Fibroblast of peridontal ligament (primary cell): ENCODE results near the gene SYTL3.
A peak's percentile ranks its signal among the peaks of the same experiment; 100 is the strongest.
"Not testable (repeated sequence)": the region's sequence is repeated elsewhere in the genome, so short reads cannot be mapped to it uniquely, and the experiment has no call there.

ENCODE experiments used
- DNase-seq: peaks from one replicate; pipeline ENCODE4 v3.0.0-alpha.2; 2010; ENCODE audit errors: extremely low read depth

The SYTL3 gene

DNA sequence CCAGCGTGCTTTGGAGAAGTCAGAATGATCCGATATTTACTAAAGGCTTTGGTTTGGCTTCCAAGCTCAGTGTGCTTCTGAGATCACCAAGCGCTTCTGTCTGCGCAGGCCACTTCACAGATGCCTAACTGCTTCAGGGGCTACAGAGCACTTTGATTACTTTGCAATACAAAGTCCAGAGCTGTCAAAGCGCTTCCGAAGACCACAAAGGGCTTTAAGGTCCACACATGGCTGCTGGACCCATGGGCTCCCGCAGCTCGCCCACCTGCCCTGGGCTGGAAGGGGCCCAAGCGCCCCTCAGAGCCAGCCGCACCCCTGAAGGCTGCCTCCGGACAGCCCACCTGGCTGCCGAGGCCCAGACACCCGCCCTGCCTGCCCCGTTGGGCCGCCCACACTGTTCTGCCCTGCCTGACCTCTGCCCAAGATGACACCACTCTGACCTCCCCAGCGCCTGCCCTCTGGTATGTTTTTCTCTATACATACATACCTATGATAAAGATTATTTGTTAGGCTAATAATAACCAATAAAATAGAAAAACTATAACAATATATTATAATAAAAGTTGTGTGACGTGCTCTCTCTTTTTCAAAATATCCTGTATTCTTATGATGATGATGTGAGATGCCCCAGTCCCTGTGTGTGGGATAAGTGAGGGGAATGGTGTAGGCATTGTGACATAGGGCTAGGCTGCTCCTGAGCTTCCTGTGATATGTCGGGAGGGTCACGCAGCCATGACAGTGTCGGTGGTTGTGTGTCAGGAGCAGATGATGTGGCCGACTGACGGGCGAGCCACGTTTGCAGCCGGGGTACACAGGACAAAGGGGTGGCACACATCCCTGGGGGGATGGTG is 27.9 kb upstream of the SYTL3 start:
- no peak for DNase-seq

DNA sequence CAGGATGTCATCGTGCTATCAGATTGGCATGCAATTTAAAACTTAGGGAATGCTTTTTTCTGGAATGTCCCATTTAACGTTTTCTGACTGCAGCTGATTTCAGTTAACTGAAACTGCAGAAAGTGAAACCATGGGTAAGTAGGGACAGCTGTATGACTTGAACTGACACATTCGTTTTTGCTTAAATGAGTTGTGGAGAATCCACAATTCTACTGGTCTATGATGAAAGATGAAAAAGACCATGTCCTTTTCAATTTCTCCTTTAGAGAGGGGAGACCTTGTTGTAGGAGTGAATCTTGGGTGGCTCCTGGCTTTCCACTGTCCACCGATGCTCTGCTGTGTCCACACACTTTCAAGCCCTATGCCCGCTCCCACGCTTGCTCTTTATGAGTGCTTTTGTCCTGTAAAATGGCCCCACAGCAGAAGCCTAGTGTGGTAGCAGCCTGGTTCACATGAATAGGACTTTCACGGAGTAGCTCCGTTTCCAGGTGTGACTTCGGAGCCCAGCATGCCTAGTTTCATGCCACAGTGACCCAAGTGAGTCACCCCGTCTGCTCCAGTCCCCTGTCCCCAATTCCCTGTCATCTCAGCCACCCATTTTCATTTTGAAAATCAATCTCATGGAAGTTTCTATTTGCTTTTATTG is 27.2 kb upstream of the SYTL3 start:
- peak; percentile 40 for DNase-seq

DNA sequence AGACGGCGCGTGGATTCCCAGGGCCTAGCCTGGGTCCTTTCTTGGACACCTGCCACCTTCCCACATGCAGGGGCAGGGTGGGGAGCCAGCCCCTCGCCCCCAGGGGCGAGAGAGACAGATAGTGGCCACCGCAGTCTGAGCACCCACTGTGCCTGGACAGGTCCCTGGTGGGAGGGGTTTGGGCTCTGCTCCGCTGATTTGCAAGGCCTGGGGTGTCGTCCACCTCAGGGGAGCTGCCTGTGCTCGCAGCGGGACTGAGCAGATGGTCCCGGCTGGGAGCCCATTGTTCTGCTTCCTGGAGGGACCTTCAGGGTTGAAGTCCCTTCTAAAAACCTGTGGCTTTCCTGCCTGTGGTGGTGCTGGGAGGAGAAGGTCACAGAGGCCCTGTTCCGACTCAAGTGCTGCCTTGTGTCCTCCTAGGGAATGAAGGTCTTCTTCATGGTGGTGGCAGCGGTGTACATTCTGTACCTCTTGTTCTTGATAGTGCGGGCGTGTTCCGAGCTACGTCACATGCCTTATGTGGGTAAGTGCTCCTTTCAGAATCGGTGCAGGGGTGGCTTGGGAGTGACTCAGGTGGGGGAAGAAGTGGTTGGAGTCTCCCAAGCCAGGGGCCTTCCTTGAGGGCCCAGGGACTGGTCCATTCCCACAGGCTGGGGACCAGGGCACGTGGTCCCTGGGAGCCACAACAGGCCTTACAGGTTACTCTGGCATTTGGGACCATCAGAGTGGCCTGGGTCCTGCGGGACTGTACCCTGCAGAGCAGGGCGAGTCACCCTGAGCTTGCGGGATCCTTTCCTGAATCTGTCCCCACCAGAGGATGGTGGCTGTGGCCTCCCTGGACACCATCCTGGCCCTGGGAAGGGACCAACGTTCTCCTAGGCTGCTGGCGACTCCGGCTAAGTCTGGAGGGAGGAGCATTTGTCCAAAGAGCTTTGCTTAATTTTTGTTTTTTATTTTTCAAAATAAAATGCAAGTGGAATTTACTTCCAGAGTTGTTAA is 24.9 kb upstream of the SYTL3 start:
- no peak for DNase-seq

DNA sequence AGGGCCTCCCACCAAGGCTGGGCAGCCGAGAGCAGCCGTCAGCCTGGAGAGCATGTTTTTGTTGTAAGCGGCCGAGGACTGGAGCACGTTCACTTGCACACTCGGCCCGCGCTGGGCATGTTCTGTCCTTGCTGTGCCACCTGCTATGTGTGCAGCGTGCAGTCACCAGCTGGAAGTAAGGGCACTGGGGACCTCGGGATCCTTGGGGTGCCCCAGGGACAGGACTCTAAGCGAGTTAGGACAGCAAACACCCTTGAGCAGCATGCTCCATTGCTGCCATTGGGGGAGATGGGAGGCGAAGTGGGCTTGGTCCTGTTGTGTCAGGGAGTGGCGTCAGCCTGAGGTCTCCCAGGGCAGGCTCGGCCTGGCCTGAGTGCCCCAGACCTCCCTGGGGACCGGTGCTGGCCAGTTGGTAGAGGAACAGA is 24.0 kb upstream of the SYTL3 start:
- no peak for DNase-seq

DNA sequence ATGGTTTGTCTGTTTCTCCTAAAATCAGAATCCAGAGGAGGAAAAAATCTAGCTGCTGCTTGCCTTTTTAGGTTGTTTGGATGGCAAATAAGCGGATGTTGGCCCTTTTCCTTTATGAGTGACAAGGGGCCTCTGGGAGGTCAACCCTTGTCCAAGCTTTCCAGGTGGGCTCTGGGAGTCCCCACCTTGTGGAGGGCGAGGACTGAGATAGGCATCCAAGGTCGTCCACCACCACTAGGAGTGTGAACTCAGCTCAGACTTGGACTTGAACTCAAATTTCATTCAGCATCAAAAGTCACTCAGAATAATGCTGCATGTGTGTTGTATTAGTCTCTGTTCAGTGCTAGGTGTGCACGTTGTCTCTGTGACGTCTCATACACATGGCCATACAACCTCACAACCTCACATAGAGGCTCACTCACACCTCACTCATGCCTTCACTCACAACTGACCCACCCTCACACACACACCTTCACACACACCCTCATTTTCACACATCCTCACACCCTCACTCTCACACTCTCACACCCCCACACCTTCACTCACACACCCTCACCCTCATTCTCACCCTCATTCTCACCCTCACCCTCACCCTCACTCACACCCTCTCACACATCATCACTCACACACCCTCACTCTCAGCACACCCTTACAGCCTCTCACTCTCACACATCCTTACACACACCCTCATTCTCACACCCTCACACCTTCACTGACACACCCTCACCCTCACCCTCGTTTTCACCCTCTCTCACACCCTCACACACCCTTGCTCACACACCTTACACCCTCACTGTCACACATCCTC is 23.3 kb upstream of the SYTL3 start:
- DNase-seq: no peak

DNA sequence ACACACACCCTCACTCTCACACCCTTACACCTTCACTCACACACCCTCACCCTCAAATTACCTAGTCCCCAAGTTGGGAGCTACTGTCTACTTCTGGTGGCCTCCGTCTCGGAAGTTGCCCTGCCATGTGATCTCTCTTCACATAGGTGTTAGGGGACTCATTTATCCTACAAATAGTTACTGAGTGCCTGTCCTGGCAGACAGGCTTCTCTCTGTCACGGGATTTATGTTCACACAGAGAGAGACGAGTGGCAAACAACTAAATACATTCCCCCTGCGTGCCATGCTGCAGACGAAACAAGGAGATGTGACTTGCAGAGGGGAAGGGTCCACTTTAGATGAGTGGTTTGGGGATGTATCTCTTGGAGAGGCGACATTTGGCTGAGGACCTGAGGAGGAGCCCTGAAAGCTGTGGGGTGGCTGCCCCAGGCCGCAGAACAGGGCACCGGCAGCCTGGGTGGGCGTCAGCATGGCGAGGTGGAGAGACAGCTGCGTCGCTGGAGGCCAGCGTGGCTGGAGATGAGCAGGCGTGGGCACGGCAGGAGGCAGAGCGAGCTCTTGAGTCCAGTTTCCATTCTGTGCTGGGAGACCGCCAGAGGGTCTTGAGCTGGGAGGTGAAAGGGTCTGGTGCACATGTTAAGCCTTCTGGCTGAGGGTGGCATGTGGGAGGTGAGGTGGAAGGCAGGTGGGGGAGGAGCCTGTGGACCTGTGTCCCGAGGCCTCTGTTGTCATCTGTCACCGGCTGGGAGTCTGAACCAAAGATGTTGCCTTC is 22.5 kb upstream of the SYTL3 start:
- DNase-seq: no peak

DNA sequence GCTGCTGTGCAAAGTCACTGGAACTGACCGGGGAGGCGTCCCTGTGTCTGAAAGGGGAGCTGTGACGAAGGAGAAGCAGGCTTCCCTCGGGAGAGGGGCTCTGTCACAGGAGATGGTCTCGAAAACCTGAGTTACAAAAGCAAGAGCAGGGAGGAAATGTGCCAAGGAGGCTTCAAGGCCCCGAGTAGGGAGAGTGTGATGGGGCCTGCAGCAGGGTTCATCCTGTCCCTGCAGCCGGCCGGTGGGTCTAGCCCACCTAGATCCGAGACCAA is 22.0 kb upstream of the SYTL3 start:
- DNase-seq: no peak

DNA sequence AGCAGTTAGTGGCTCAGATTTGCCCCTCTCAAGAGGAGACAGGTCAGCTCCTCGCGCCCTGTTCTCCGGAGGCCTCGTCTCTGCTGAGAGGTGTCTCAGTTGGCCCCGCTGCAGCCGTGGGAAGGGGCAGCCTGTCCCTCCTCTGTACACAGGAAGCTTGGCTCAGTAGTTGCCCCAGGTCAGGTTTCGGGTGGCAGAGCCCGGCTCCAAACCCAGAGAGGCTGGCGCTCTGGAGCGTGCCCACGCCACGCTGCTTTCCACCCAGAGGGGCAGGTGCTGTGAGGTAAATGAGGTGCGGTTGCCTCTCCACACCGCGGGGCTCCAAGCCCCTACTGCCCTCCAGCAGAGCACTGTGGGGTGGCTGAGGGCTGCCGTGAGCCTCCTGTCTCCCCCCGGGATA is 21.3 kb upstream of the SYTL3 start:
- DNase-seq: no peak

DNA sequence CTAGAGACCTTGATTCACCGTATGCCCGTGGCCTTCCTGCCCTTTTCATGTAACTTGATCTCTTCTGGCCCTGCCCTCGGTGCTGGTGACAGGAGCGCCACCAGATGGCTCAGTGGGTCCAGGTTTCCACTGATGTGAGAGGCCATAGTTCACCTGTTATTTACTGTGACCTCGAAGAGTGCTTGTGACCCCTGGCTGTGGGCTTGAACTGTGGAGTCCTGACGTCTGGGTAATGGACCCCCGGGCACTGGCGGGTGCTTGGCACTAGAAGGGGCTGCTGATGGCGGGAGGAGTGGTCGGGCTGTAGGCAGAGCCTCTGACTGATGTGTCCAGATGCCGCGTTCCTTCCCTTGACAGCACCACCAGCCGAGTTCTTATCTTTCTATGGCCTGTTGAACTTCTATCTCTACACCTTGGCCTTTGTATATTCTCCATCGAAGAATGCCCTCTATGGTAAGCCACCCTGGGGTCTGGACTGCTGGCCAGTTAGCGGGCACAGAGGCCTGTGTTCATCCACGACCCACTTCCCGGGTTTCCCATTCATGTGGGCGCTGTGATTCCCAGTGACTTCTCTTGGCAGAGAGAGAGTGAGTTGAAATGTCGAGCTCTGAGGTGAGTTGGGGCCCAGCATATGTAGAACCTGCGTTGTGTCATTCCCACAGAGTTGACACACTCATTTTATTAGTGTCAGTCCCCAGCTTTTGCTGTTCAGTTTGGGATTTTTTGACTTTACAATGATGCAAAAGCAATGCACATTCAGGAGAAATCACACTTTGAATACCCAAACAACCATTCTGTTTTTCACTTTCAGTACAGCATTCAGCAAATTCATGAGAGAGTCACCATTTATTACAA is 20.3 kb upstream of the SYTL3 start:
- no peak for DNase-seq

DNA sequence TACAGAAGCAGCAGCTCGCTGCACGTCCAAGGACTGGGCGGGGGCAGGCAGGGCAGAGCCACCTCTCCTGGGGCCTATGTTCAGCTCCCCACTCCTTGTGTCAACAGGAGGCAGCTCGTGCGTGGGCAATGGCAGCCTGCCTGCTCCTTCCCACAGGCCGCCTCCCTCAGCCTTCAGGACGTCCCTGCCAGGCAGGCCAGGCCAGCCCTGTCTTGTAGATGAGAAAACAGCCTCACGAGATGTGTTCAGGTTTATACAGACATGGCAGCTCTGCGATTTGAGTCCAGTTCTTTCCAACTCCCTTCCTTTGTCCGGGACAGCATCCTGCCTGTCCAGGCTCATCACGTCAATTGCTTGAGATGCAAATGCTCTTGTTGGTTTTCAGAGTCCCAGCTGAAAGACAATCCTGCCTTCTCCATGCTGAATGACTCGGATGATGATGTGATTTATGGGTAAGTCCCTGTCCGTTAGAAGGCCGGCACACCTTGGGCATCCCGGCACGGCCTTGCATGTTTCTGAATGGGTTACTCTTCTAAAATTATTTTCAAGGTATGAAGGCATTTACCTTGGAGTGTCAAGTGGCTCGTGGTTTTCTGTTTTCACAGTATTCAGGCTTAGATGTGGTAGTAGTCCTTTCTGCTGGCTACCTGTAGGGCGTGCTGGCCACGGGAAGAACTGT is 18.8 kb upstream of the SYTL3 start:
- peak; percentile 69 for DNase-seq

DNA sequence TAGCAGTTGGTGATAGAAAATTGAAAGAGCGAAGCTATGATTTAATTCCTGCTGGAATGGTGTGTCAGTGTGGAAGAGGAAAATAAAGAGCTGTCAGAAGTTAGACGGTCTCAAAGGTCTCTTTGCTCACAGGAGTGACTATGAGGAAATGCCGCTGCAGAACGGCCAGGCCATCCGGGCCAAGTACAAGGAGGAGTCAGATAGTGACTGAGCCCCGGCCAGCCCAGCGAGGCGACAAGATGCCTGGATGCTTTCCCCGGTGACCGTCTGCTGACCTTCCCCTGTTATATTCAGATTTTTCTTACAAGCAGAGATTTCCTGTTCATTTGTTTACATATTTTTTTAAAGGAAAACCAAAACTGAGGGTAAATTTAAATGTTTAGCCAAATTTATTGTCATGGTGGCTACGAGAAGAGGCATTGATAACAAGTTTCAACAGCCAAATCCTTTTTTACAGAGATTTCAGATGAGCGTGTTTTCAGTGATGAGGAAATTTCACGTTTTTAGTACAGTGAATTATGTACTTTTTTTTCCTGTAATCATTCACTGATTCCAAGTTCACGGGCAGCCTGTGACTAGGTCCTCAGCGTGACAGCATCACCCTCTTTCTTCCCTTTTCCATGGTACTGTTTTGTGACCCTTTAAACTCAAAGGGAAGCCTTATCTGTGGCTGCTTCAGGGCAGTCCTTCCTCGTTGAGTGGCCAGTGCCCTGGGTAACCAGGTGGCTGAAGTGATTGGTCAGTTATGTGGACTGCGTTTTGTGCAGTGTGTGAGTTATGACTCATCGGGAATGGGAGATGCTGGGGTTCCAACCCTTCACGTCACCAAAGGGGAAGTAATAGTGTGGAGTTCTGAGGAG is 17.9 kb upstream of the SYTL3 start:
- DNase-seq: peak; percentile 86

DNA sequence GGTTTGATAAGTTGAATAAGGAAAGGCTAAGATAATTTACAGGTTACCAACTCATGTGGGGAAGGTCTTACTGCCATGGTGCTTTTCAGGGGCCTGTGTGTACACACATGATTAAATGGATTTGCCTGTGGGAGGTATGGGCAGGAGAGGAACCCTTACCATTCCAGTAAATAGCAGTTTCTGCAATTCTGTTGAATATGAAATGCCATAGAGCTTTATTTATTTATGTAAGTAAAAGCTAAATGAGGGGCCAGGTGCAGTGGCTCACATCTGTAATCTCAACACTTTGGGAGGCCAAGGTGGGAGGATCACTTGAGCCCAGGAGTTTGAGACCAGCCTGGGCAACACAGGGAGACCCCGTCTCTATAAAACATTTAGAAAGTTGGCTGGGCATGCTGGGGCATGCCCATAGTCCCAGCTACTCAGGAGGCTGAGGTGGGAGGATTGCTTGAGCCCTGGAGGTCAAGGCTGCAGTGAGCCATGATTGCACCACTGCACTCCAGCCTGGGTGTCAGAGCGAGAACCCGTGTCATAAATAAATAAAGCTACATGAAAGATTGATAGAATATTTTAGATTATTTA is 17.2 kb upstream of the SYTL3 start:
- not testable (repeated sequence) for DNase-seq

DNA sequence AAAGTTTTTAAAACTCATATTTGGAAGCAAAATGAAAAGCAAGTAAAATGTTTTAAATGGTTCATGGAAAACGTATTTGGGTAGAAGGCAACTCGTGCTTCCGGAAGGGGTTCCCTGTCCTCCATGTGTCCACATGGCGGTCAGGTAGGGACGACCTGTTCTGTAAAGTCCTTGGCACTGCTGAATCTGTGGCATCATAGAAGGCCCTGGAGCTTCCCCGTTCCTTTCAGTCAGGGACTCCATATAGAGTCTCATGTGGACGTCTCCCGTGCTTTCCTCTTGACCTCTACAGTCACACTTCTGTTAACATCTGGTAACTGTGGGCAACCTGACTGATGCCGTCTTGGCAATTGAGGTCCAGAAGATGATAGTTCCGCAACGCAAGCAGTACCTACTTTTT is 16.7 kb upstream of the SYTL3 start:
- DNase-seq: no peak

DNA sequence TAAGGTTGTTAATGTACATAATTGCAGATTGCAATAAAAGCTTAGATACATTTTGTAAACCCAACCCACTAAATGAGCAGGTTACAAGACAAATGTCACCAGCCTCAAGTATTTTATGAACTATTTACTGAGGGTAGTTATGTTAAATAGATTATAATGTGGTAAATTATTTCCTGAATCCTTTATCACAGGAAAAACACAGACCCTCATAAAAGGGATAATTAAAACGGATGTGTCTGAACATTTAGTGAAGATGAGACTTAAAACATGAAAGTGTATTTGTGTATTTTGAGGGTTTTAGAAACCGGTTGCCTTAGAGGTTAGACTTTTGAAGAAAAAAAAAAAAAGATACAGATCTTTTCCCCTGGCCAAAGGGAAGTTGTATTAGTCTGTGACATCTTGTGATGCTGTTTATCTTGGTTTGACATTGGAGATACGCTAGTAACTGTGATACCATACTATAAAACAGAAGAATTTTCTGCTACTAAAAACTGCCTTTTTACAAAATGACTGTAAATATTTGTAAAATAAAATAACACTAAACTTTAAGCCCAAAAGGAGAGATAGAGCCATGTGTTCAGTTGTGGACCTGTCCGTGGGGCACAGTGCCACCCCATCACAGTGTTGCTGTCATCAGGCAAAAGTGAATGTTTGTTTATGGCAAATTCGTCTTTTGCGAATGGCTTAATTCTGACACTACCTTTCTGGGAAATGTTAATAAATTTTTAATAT is 15.0 kb upstream of the SYTL3 start:
- DNase-seq: no peak

DNA sequence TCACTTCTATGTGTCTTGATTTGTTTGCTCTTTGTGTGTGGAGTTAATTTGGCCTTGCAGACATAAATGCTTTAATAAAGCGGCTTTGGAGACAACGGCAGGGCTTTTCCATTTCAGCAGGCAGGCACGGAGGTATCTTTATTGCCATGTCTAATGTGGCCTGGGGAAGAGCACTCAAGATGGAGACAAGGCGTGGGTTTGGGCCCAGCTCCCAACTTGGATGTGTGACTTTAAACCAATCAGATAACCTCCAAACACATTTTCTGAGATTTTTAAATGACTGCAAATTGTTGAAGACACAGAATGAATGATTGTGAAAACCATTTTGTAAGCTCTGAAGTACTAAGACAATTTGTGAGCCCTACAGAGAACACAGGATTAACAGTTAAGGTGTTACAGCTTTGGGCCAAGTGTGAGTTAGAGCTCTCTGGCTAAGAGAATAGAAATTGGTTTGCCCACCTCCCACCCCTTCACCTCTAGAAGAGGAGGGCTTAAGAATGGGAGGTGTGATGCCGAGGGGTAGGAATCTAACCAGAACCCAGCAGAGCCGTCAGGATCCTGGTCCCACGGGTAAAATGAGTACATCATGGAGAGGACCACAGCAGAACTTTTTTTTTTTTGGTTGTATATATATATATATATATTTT is 14.3 kb upstream of the SYTL3 start:
- DNase-seq: no peak

DNA sequence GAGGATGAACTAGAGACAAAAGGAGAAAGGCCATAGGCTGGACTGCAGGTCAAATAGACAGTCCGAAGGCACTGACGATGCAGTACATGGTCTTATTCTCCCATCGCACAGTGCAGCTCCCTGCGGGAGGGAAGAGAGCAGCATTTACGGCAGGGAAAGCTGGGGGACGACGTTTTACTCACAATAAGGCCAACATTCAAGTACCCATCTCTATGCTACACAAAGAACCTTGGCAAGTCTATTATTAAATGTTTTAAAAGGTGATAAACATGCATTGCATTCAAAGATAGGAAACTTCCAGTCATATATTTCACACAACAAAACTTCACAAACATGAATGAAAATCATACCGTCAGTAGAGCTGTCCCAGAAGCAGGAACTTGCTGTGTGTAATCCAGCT is 13.1 kb upstream of the SYTL3 start:
- DNase-seq: no peak
